Natural killer cell (primary cell): ENCODE results near the gene TMEM132D. TPM values are rescaled to one million over a fixed set of nuclear protein-coding genes. Genes with fewer than 3 reads are reported as not detected.

Experiments used
- ATAC-seq, 3 donors: fragments of 150-1000 bp in 2 of 3; fragments of 200-7000 bp in 1 of 3; cut with Tn5 transposase; 1 replicate in 1 of 3; 2 replicates in 2 of 3; pipeline ENCODE4 v1.10.0; 2021; ENCODE audit warnings: mild to moderate bottlenecking in 2 of 3, moderate library complexity in 2 of 3
- DNase-seq, 2 donors: peaks; one replicate each; pipeline versions ENCODE4 v3.0.0 to v3.0.0-alpha.2; 2013 to 2021; ENCODE audit warnings: mixed read lengths in 1 of 2
- H3K27ac ChIP-seq: one replicate; pipeline ENCODE4 v1.5.1; 2013; ENCODE audit warnings: mild to moderate bottlenecking, low read length
- H3K27me3 ChIP-seq: one replicate; pipeline ENCODE4 v1.6.1; 2013; ENCODE audit warnings: low read length; ENCODE audit not compliant: control insufficient read depth, insufficient read depth
- H3K36me3 ChIP-seq: one replicate; pipeline ENCODE4 v1.6.1; 2013; ENCODE audit warnings: low read length; ENCODE audit not compliant: control insufficient read depth, insufficient read depth
- H3K4me1 ChIP-seq: one replicate; pipeline ENCODE4 v1.6.1; 2013; ENCODE audit warnings: low read length; ENCODE audit not compliant: control insufficient read depth, insufficient read depth
- H3K4me3 ChIP-seq: one replicate; pipeline ENCODE4 v1.5.1; 2013; ENCODE audit warnings: low read length
- H3K9me3 ChIP-seq: one replicate; pipeline ENCODE4 v1.6.1; 2013; ENCODE audit warnings: low read length; ENCODE audit not compliant: control insufficient read depth, insufficient read depth
- H3K27ac Mint-ChIP-seq, 2 donors: one replicate each; pipeline ENCODE4 v1.8.0; 2022; ENCODE audit warnings: mild to moderate bottlenecking in 2 of 2, mixed read lengths in 2 of 2, moderate library complexity in 1 of 2
- H3K27me3 Mint-ChIP-seq, 2 donors: one replicate each; pipeline ENCODE4 v1.8.0; 2022; ENCODE audit warnings: low read depth in 2 of 2, mixed read lengths in 2 of 2
- H3K36me3 Mint-ChIP-seq: one replicate; pipeline ENCODE4 v1.8.0; 2022; ENCODE audit warnings: mixed read lengths
- H3K4me1 Mint-ChIP-seq, 2 donors: one replicate each; pipeline ENCODE4 v1.8.0; 2022; ENCODE audit warnings: mixed read lengths in 2 of 2
- H3K4me3 Mint-ChIP-seq: one replicate; pipeline ENCODE4 v1.8.0; 2022; ENCODE audit warnings: mild to moderate bottlenecking, moderate library complexity, mixed read lengths
- H3K9me3 Mint-ChIP-seq, 2 donors: one replicate each; pipeline ENCODE4 v1.8.0; 2022; ENCODE audit warnings: mixed read lengths in 2 of 2
- CTCF ChIP-seq: fragments of 200-600 bp; IDR thresholded peaks from one replicate; pipeline ENCODE4 v1.8.0; 2022; ENCODE audit warnings: antibody characterized with exemption
- WGBS: methylation state at CpG from one replicate; pipeline ENCODE4 v1.1.7; 2013; ENCODE audit warnings: missing lambda C conversion rate; ENCODE audit not compliant: insufficient coverage; 5-methylcytosine and 5-hydroxymethylcytosine counted together
- intact Hi-C: fragments of 100-400 bp; cut with micrococcal nuclease; formaldehyde crosslinking; loops from one replicate; pipeline ENCODE4 v1.14.2; 2022
- total RNA-seq, 4 donors: library from RNA; stranded (reverse); fragments of 120-200 nt in 1 of 4; gene quantifications; one replicate each; pipeline versions ENCODE4 v1.2.3 to v1.2.4, GENCODE V29; 2013 to 2022

TMEM132D gene
- total RNA-seq, 3 donors from 2014 or later (not counting 1 experiment from before 2014, with no cell fraction given) = not detected

DNA sequence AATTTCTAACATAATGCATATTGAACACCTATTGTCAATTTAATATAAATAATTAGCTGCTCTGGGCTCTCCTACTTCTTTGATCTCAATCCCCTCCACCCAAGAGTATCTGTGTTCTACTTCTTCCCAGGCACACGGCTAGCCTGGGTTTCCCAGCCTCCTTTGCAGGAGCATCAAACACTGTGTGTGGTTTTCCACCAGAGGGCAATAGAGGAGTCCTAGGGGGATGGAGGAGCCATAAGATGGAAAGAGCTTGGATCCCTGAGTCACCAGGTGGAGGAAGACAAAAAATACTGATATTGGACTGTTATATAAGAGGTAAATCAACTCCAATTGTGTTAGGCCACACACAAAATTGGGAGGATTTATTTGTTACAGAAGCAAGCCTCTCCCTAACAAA is 716.9 kb downstream of the TMEM132D start:
- H3K27me3 ChIP-seq = no peaks in the 10 kb centered on the region
- Mint-ChIP-seq H3K27ac (no peak overlapping the region), H3K4me1 (peaks cover 0 to 5% of the 10 kb centered on the region in 2 donors), H3K27me3 (no peaks in the 10 kb centered on the region), H3K4me3 (no peak overlapping the region), H3K36me3 (no peaks in the 10 kb centered on the region), H3K9me3 (no peaks in the 10 kb centered on the region)
- TF ChIP-seq CTCF = no peak
- no peaks in the 10 kb centered on the region for H3K4me1 ChIP-seq
- no peak overlapping the region for H3K4me3 ChIP-seq
- no peaks in the 10 kb centered on the region for H3K36me3 ChIP-seq
- DNase-seq (no peak), ATAC-seq (no peak)
- intact Hi-C loops = no loop called here
- 83% methylated on average over 1 of the region's 1 CpG for WGBS
- no peaks in the 10 kb centered on the region for H3K9me3 ChIP-seq
- H3K27ac ChIP-seq = no peak overlapping the region

DNA sequence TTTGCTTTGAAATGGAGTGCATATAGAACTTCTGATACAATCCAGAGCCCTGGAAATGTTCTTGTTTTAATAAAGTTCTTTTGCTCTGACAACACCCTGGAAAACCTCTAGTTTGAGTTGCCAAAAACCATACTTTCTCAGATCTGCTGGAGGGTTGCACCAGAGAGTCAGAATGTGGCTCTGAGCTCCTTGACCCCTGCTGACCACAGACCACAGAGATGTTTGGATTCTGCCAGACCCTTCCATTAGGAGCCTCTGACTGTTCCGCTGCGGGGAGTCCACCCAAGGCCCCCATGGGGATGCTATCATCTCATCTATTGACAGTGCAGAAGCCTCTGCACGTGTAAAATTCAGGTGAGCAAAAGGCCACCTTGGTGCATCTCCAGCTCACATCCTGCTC is 718.0 kb downstream of the TMEM132D start:
- Mint-ChIP-seq H3K4me1 (peaks cover 0 to 2% of the 10 kb centered on the region in 2 donors), H3K27ac (no peak overlapping the region), H3K4me3 (no peak overlapping the region), H3K27me3 (peaks cover 0 to 3% of the 10 kb centered on the region in 2 donors), H3K36me3 (no peaks in the 10 kb centered on the region), H3K9me3 (no peaks in the 10 kb centered on the region)
- intact Hi-C loops = no loop called here
- Histone ChIP-seq H3K27ac (no peak overlapping the region), H3K4me3 (no peak overlapping the region), H3K27me3 (no peaks in the 10 kb centered on the region), H3K36me3 (no peaks in the 10 kb centered on the region), H3K9me3 (no peaks in the 10 kb centered on the region), H3K4me1 (no peaks in the 10 kb centered on the region)
- WGBS = 88% methylated on average over 3 of the region's 3 CpGs
- DNase-seq (no peak), ATAC-seq (no peak)
- no peak for TF ChIP-seq CTCF

- Histone ChIP-seq H3K27me3 (no peaks in the 10 kb centered on the region), H3K27ac (no peak overlapping the region), H3K4me1 (no peaks in the 10 kb centered on the region), H3K4me3 (no peak overlapping the region), H3K9me3 (no peaks in the 10 kb centered on the region), H3K36me3 (no peaks in the 10 kb centered on the region)
- H3K36me3 Mint-ChIP-seq = no peaks in the 10 kb centered on the region
- ATAC-seq = no peak
- 75% methylated on average over 18 of the region's 19 CpGs for WGBS
- intact Hi-C loops = no loop called here
- no peaks in the 10 kb centered on the region for H3K9me3 Mint-ChIP-seq
- no peaks in the 10 kb centered on the region for H3K4me1 Mint-ChIP-seq
- H3K4me3 Mint-ChIP-seq = no peak overlapping the region
- TF ChIP-seq CTCF = no peak
- peaks cover 0 to 8% of the 10 kb centered on the region in 2 donors for H3K27me3 Mint-ChIP-seq
- no peak overlapping the region for H3K27ac Mint-ChIP-seq
- no peak for DNase-seq
These were observed 719.5 kb downstream of the TMEM132D start for GRCh38 chr12:129184127-129184928.
